Progenitor cell of endocrine pancreas (in vitro differentiated cells): ENCODE measurements around the gene KIAA1614. TPM values are rescaled to one million over a fixed set of nuclear protein-coding genes. Genes with fewer than 3 reads are reported as not detected.

Experiments
- DNase-seq: peaks from one replicate; pipeline ENCODE4 v3.0.0; 2021; ENCODE audit warnings: low spot score; ENCODE audit not compliant: unreplicated experiment
- H3K27ac Mint-ChIP-seq: 2 replicates; pipeline ENCODE4 v1.8.0; 2021; ENCODE audit warnings: mild to moderate bottlenecking, moderate library complexity, mixed read lengths
- H3K27me3 Mint-ChIP-seq: 2 replicates; pipeline ENCODE4 v1.8.0; 2021; ENCODE audit warnings: mixed read lengths
- H3K36me3 Mint-ChIP-seq: 2 replicates; pipeline ENCODE4 v1.8.0; 2022; ENCODE audit warnings: mixed read lengths; ENCODE audit not compliant: insufficient read depth
- H3K4me1 Mint-ChIP-seq: 2 replicates; pipeline ENCODE4 v1.8.0; 2021; ENCODE audit warnings: low read depth, mixed read lengths
- H3K4me3 Mint-ChIP-seq: 2 replicates; pipeline ENCODE4 v1.8.0; 2021; ENCODE audit warnings: low read depth, mild to moderate bottlenecking, moderate library complexity, mixed read lengths
- H3K9me3 Mint-ChIP-seq: 2 replicates; pipeline ENCODE4 v1.8.0; 2021; ENCODE audit warnings: low read depth, mixed read lengths
- CTCF ChIP-seq: fragments of 200-600 bp; sonication (generic); IDR thresholded peaks from one replicate; pipeline ENCODE4 v1.5.0; 2021; ENCODE audit warnings: antibody characterized with exemption, mild to moderate bottlenecking; ENCODE audit not compliant: unreplicated experiment
- total RNA-seq: library from RNA; stranded (reverse); gene quantifications from 2 replicates; pipeline ENCODE4 v1.2.1, GENCODE V29; 2021

KIAA1614 gene
- total RNA-seq, 1 donor from 2014 or later = 2.5 TPM

- DNase-seq = no peak
- Mint-ChIP-seq H3K4me3 (no peak overlapping the region), H3K36me3 (peaks cover 23% of the 10 kb centered on the region), H3K4me1 (no peaks in the 10 kb centered on the region), H3K27ac (no peak overlapping the region), H3K9me3 (no peaks in the 10 kb centered on the region), H3K27me3 (no peaks in the 10 kb centered on the region)
- no peak for TF ChIP-seq CTCF
These were observed 85.3 kb downstream of the KIAA1614 start for GRCh38 chr1:180997843-180998504.

Other genes starting within 250 kb of the KIAA1614 start
- 21.8 and 24.9 TPM in 2 replicates for gene STX6, start 110.0 kb downstream of the KIAA1614 start, total RNA-seq
- gene MR1, start 121.1 kb downstream of the KIAA1614 start, total RNA-seq = 0.57 and 0.64 TPM in 2 replicates
- 1.7 and 2.3 TPM in 2 replicates for gene IER5, start 175.8 kb downstream of the KIAA1614 start, total RNA-seq